Common myeloid progenitor, CD34-positive (primary cell): ENCODE results near the gene PDZD7.

ENCODE experiments used
- CTCF ChIA-PET: fragments of 350-600 bp; sonication (Branson Sonifier 250); formaldehyde crosslinking; loops from one replicate; lab custom pipeline; 2021; ENCODE audit warnings: antibody characterized with exemption; lab: Charles Lee
- POLR2A ChIA-PET: fragments of 350-600 bp; sonication (Branson Sonifier 250); formaldehyde crosslinking; loops from one replicate; lab custom pipeline; 2021; ENCODE audit warnings: antibody characterized with exemption; lab: Charles Lee
- DNase-seq, 3 donors: peaks; one replicate each; pipeline versions ENCODE4 v3.0.0 to v3.0.0-alpha.2; 2013
- H3K27ac ChIP-seq, 2 experiments: 1 replicate in 1 of 2; 2 replicates in 1 of 2; pipeline ENCODE4 v1.7.0; 2013; ENCODE audit warnings: inconsistent platforms in 2 of 2, low read length in 2 of 2, mild to moderate bottlenecking in 2 of 2, low read depth in 1 of 2, moderate library complexity in 1 of 2; ENCODE audit not compliant: severe bottlenecking in 2 of 2, insufficient read depth in 1 of 2, poor library complexity in 1 of 2
- H3K27me3 ChIP-seq, 5 experiments: replicated peaks in 2 of 5; 1 replicate in 3 of 5; 2 replicates in 2 of 5; pipeline versions ENCODE4 v1.6.1 to v1.7.0; 2013; ENCODE audit warnings: low read length in 4 of 5, mild to moderate bottlenecking in 2 of 5, moderate library complexity in 2 of 5, inconsistent platforms in 1 of 5; ENCODE audit not compliant: insufficient read depth in 5 of 5, control insufficient read depth in 4 of 5
- H3K36me3 ChIP-seq, 4 experiments: 1 replicate in 2 of 4; 2 replicates in 2 of 4; pipeline versions ENCODE4 v1.6.1 to v1.7.0; 2013; ENCODE audit warnings: low read length in 3 of 4, control low read depth in 1 of 4, mild to moderate bottlenecking in 1 of 4; ENCODE audit not compliant: control insufficient read depth in 4 of 4, insufficient read depth in 4 of 4
- H3K4me1 ChIP-seq, 4 experiments: 1 replicate in 3 of 4; 2 replicates in 1 of 4; pipeline versions ENCODE4 v1.6.1 to v1.7.1; 2013; ENCODE audit warnings: low read length in 3 of 4, mild to moderate bottlenecking in 3 of 4, control low read depth in 1 of 4, inconsistent platforms in 1 of 4, moderate library complexity in 1 of 4; ENCODE audit not compliant: control insufficient read depth in 4 of 4, insufficient read depth in 4 of 4; ENCODE audit errors: control extremely low read depth in 1 of 4
- H3K4me3 ChIP-seq, 7 experiments: 1 replicate in 4 of 7; 2 replicates in 3 of 7; pipeline versions ENCODE4 v1.5.1 to v1.7.0; 2013; ENCODE audit warnings: mild to moderate bottlenecking in 7 of 7, low read length in 6 of 7, moderate library complexity in 6 of 7, inconsistent platforms in 2 of 7, low read depth in 2 of 7, control low read depth in 1 of 7; ENCODE audit not compliant: insufficient read depth in 4 of 7, control insufficient read depth in 1 of 7; ENCODE audit errors: extremely low read depth in 1 of 7
- H3K9me3 ChIP-seq, 5 experiments: 1 replicate in 4 of 5; 2 replicates in 1 of 5; pipeline versions ENCODE4 v1.6.1 to v1.7.1; 2013; ENCODE audit warnings: low read length in 4 of 5, mild to moderate bottlenecking in 2 of 5, inconsistent platforms in 1 of 5, low read depth in 1 of 5, moderate library complexity in 1 of 5; ENCODE audit not compliant: control insufficient read depth in 4 of 5, insufficient read depth in 2 of 5; ENCODE audit errors: control extremely low read depth in 1 of 5
- WGBS: methylation state at CpG from one replicate; pipeline ENCODE4 v1.1.5; 2013; ENCODE audit not compliant: insufficient coverage; 5-methylcytosine and 5-hydroxymethylcytosine counted together

Gene PDZD7

DNA sequence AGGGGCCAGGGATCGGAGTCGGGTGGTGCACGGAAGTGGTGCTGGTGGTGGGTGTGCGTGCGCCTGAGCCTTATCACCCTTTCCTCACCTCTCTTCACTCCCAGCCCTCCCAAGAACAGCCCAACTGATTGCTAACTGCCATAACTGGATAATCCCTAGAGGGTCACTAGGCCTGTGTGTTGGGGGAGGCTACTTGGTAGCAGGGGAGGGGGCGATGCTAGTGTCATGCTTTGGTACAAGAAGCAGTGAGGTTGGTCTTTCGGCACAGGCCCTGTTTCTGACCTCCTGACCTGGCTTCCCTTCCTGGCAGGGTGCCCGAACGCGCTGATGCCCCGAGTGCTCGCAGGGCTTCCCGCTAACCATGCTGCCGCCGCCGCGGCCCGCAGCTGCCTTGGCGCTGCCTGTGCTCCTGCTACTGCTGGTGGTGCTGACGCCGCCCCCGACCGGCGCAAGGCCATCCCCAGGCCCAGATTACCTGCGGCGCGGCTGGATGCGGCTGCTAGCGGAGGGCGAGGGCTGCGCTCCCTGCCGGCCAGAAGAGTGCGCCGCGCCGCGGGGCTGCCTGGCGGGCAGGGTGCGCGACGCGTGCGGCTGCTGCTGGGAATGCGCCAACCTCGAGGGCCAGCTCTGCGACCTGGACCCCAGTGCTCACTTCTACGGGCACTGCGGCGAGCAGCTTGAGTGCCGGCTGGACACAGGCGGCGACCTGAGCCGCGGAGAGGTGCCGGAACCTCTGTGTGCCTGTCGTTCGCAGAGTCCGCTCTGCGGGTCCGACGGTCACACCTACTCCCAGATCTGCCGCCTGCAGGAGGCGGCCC lies 31.5 kb upstream of the PDZD7 start:
- ChIA-PET CTCF (interaction anchor here (1.7 to 67.5 kb wide), 4 partner anchors 8 to 78 kb away, joined by 4 to 1574 read pairs (median 818); partner anchors contain the start of genes KAZALD1, PDZD7 and SFXN3), POLR2A (interaction anchor here (0.6 to 1.4 kb wide), 5 partner anchors 13 to 500 kb away, joined by 3 to 9 read pairs (median 4); no protein-coding TSS in a partner anchor)
- DNase-seq = peak; percentile 56 to 68 (median 56)
- Histone ChIP-seq H3K36me3 (no peaks in the 10 kb centered on the region), H3K9me3 (no peaks in the 10 kb centered on the region), H3K4me3 (peak overlapping the region in 5 of 7 experiments; percentile 11 to 96 (median 52)), H3K27me3 (peaks cover 0 to 21% (median 11%) of the 10 kb centered on the region in 5 experiments), H3K4me1 (peaks cover 5 to 79% (median 77%) of the 10 kb centered on the region in 4 experiments), H3K27ac (peak overlapping the region; percentile 74 to 98)
- 5% methylated on average over 50 of the region's 63 CpGs for WGBS

DNA sequence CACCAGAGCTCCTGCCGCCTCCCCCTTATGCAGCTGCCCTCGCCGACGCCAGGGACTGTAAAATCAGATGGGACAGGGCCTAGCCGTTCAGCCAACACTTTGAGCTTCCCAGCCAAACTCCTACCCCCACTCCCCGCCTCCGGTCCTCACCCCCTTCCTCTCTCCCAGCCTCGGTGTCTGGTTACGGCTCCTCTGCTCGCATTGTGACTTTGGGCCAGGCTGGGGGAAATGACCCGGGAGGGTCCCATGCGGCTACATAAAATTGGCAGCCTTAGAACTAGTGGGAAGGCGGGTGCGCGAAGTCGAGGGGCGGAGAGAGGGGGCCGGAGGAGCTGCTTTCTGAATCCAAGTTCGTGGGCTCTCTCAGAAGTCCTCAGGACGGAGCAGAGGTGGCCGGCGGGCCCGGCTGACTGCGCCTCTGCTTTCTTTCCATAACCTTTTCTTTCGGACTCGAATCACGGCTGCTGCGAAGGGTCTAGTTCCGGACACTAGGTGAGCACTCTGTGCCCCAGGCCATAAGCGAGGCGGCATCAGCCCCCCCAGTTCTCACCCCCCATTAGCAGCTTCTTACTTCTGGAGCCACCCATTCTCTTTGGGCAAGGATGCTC lies 30.8 kb upstream of the PDZD7 start, which contains the start of gene KAZALD1:
Gene KAZALD1 (plus strand): TSS at position 366 of the 608 bp plus-strand sequence. CDS start 604 bp downstream, outside the sequence.
- ChIA-PET CTCF (interaction anchor here (0.6 to 67.5 kb wide), 4 partner anchors 9 to 691 kb away, joined by 4 to 1574 read pairs (median 818); partner anchors contain the start of genes KAZALD1, PDZD7 and SFXN3), POLR2A (interaction anchor here (0.6 to 1.5 kb wide), 9 partner anchors 8 to 393 kb away, joined by 3 to 9 read pairs (median 3); partner anchors contain the start of genes PDZD7 and SFXN3)
- H3K27ac ChIP-seq = peak within 1 kb of the TSS; percentile 97 to 98
- H3K4me3 ChIP-seq = peak within 1 kb of the TSS; percentile 83 to 98 (median 91)
- DNase-seq = no peak
- 32% methylated on average over 21 of the region's 31 CpGs for WGBS
- H3K27me3 ChIP-seq = peaks cover 0 to 14% (median 7%) of the 10 kb centered on the region in 5 experiments
- H3K9me3 ChIP-seq = no peaks in the 10 kb centered on the region
- peaks cover 5 to 73% (median 70%) of the 10 kb centered on the region in 4 experiments for H3K4me1 ChIP-seq
- H3K36me3 ChIP-seq = no peaks in the 10 kb centered on the region

DNA sequence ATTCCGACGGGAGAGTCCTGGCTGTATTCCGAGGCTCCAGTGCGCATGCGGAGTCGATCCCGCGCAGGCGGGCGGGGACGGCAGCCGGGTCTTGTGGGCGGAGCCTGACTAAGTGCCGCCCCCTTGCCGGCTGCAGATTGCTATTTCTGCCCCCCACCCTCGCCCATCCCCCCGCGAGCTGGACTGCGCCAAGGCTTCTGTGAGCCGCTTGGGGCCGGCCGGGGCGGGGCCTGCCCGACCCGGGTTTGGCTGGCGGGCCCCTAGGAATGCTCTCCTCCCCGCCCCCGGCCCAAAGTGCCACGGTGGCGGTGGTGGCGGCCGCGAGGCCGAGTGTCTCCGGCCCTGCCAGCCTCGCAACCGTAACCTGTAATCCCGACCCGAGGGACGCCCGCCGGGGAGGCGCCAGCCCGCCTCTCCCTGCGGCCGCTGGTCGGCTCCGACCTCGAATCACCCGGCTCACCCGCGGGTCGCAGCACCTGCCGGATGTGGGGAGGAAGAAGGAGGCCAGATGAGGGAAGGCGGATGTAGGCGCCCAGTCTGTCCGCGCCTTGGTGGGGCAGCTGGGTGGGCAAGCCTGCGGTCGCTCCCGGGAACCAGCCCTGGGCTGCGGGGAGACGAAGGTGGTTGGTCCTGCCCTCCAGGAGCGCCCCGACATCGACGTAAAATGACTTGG lies 30.2 kb upstream of the PDZD7 start:
- Histone ChIP-seq H3K27me3 (peaks cover 0 to 10% (median 3%) of the 10 kb centered on the region in 5 experiments), H3K9me3 (no peaks in the 10 kb centered on the region), H3K27ac (peak overlapping the region; percentile 97 to 98), H3K36me3 (no peaks in the 10 kb centered on the region), H3K4me1 (peaks cover 5 to 66% (median 64%) of the 10 kb centered on the region in 4 experiments), H3K4me3 (peak overlapping the region; percentile 83 to 98 (median 91))
- under 1% methylated on average over 52 of the region's 67 CpGs for WGBS
- CTCF ChIA-PET = interaction anchor here (0.6 to 67.5 kb wide), 6 partner anchors 9 to 691 kb away, joined by 4 to 1574 read pairs (median 34); partner anchors contain the start of genes KAZALD1, PDZD7 and SFXN3
- peak; percentile 92 to 99 (median 97) for DNase-seq
- POLR2A ChIA-PET = interaction anchor here (0.6 to 1.5 kb wide), 8 partner anchors 9 to 394 kb away, joined by 3 to 9 read pairs (median 4); partner anchors contain the start of genes PDZD7 and SFXN3

DNA sequence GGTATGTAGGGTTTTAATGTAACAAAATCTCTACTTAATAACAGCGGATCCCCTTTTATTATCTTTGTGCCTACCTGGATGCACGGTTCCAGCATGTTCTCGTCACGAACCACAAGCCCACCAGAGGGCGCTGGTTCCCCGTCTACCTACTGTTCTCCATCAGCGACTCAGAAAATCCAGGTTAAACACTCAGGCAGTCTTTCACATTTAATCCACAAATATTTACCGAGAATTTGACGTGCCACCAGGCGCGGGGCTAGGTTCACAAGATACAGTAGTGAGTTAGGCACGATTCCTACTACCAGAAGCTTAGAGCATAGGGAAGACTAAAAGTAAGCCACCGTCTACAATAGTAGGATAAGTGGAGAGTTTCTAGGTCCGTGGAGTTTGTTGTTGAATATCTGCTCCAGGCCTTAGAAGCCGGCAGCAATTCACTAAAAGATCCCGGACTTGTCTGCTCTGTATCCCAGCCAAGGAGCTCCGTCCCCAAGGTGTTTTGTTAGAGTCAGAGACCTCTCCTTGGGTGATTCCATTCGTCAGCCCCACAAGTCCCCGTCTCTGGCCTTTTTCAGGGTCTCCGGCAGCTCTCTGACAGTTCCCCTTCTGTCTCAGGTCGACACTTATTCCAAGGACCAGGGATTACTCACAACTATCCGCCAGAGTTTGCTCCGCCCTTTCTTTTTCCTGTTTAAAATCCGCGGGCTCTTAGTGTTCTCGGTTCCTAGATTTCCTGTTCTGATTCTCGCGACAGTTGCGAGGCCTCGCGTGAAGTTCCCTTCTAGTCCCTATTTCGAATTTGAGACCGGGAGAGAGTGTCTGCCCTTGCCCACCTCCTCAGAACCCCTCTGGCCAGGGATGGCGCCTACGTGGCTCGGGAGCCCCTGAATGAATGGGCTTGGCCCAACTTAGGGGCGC lies 29.4 kb upstream of the PDZD7 start:
- peak; percentile 88 to 92 (median 92) for DNase-seq
- Histone ChIP-seq H3K27me3 (peaks cover 0 to 3% (median 0%) of the 10 kb centered on the region in 5 experiments), H3K27ac (peak overlapping the region; percentile 97 to 98), H3K4me1 (peaks cover 5 to 63% (median 58%) of the 10 kb centered on the region in 4 experiments), H3K36me3 (no peaks in the 10 kb centered on the region), H3K9me3 (no peaks in the 10 kb centered on the region), H3K4me3 (peak overlapping the region; percentile 83 to 98 (median 91))
- ChIA-PET CTCF (interaction anchor here (1.0 to 67.5 kb wide), 5 partner anchors 10 to 80 kb away, joined by 4 to 1574 read pairs (median 61); partner anchors contain the start of genes KAZALD1, PDZD7 and SFXN3), POLR2A (interaction anchor here (1.1 to 1.5 kb wide), 2 partner anchors 11 to 19 kb away, joined by 3 to 4 read pairs; no protein-coding TSS in a partner anchor)
- under 1% methylated on average over 33 of the region's 37 CpGs for WGBS

DNA sequence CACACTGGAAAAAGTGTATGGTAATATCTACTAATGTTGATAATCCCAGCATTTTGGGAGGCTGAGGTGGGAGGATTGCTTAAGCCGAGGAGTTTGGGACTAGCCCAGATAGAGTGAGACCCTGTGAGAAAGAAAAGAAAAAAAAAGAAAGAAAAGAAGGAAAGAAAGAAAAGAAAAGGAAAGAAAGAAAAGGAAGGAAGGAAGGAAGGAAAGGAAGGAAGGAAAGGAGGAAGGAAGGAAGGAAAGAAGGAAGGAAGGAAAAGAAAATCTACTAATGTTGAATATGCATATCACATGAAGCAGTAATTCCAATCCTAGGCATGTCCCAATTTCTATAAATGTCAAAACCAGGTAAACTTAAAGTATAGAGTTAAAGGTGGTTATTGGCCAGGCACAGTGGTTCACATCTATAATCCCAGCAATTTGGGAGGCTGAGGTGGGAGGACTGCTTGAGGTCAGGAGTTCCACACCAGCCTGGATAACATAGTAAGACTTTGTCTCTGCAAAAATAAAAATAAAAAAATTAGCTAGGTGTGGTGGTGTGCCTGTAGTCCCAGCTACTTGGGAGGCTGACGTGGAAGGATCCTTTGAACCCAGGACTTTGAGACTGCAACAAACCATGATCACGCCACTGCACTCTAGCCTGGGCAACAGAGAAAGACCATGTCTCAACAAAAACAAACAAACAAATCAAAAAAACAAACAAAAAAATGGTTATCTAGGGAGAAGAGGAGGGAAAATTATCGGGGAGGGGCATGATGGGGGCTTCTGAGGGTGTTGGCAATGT lies 25.6 kb upstream of the PDZD7 start:
- ChIA-PET POLR2A (no interaction called here), CTCF (interaction anchor here (6.9 to 67.5 kb wide), 4 partner anchors 13 to 84 kb away, joined by 56 to 1574 read pairs (median 818); partner anchors contain the start of genes KAZALD1, PDZD7 and SFXN3)
- H3K27ac ChIP-seq = no peak overlapping the region
- 100% methylated on average over 2 of the region's 4 CpGs for WGBS
- H3K4me1 ChIP-seq = peaks cover 8 to 41% (median 32%) of the 10 kb centered on the region in 4 experiments
- no peak overlapping the region for H3K4me3 ChIP-seq
- H3K9me3 ChIP-seq = no peaks in the 10 kb centered on the region
- peaks cover 0 to 3% (median 0%) of the 10 kb centered on the region in 5 experiments for H3K27me3 ChIP-seq
- no peak for DNase-seq
- peaks cover 0 to 2% (median 0%) of the 10 kb centered on the region in 4 experiments for H3K36me3 ChIP-seq
